HepG2 (cell line): ENCODE measurements around the gene SCN7A. TPM values are rescaled to one million over a fixed set of nuclear protein-coding genes. Genes with fewer than 3 reads are reported as not detected.

ENCODE experiments used
- BHLHE40 ChIP-seq: IDR thresholded peaks from 2 replicates; pipeline ENCODE4 v1.6.1; 2011; ENCODE audit warnings: low read length, improper control_type of control experiment
- CCDC6 ChIP-seq: sonication (generic); formaldehyde crosslinking; IDR thresholded peaks from 2 replicates; pipeline ENCODE4 v1.8.1; 2022; ENCODE audit warnings: mild to moderate bottlenecking, missing genetic modification reagents, moderate library complexity
- EHMT2 ChIP-seq: fragments of 200-600 bp; sonication (generic); IDR thresholded peaks from 2 replicates; pipeline ENCODE4 v1.7.0; 2017; ENCODE audit warnings: antibody characterized with exemption, low read depth, low read length, borderline replicate concordance
- ESRRA ChIP-seq: sonication (generic); formaldehyde crosslinking; IDR thresholded peaks from 2 replicates; pipeline ENCODE4 v1.5.1; 2020; ENCODE audit warnings: mild to moderate bottlenecking, low read depth, missing genetic modification reagents
- ETV6 ChIP-seq: sonication (generic); formaldehyde crosslinking; conservative IDR thresholded peaks from 2 replicates; pipeline ENCODE4 v1.4.0; 2020; ENCODE audit warnings: missing genetic modification reagents
- FOXK1 ChIP-seq: sonication (generic); formaldehyde crosslinking; IDR thresholded peaks from 2 replicates; pipeline ENCODE4 v1.4.0; 2020; ENCODE audit warnings: low read depth, missing genetic modification reagents, borderline replicate concordance
- HHEX ChIP-seq: IDR thresholded peaks from 2 replicates; pipeline ENCODE4 v1.6.1; 2016; ENCODE audit warnings: control low read depth
- KDM3A ChIP-seq: IDR thresholded peaks from 2 replicates; pipeline ENCODE4 v1.6.1; 2018; ENCODE audit warnings: low read depth, missing compliant biosample characterization
- NONO ChIP-seq, 2 experiments: fragments of 450-650 bp in 1 of 2; sonication (generic) in 1 of 2; formaldehyde crosslinking in 1 of 2; IDR thresholded peaks in 1 of 2; conservative IDR thresholded peaks in 1 of 2; 2 replicates each; pipeline versions ENCODE4 v1.6.1 to v1.8.0; 2017 to 2022; ENCODE audit warnings: mild to moderate bottlenecking in 1 of 2, missing genetic modification reagents in 1 of 2, moderate library complexity in 1 of 2
- TCF7L2 ChIP-seq: IDR thresholded peaks from 2 replicates; pipeline ENCODE4 v1.6.1; 2011; ENCODE audit warnings: mild to moderate bottlenecking, low read depth, low read length, moderate library complexity
- ZFYVE20 ChIP-seq: sonication (generic); formaldehyde crosslinking; IDR thresholded peaks from 2 replicates; pipeline ENCODE4 v1.8.0; 2023; ENCODE audit warnings: low read depth, mild to moderate bottlenecking, moderate library complexity, missing genetic modification reagents, borderline replicate concordance
- ZNF143 ChIP-seq: sonication (generic); formaldehyde crosslinking; IDR thresholded peaks from 2 replicates; pipeline ENCODE4 v1.4.0; 2020; ENCODE audit warnings: missing genetic modification reagents
- ZNF296 ChIP-seq: sonication (generic); formaldehyde crosslinking; conservative IDR thresholded peaks from 2 replicates; pipeline ENCODE4 v1.5.0; 2020; ENCODE audit warnings: mild to moderate bottlenecking, missing genetic modification reagents
- ZNF468 ChIP-seq: sonication (generic); formaldehyde crosslinking; IDR thresholded peaks from 2 replicates; pipeline ENCODE4 v1.8.0; 2022; ENCODE audit warnings: mild to moderate bottlenecking, moderate library complexity, missing genetic modification reagents
- ZNF652 ChIP-seq: IDR thresholded peaks from 2 replicates; pipeline ENCODE4 v1.6.1; 2016; ENCODE audit warnings: low read depth, borderline replicate concordance
- ZNF737 ChIP-seq: sonication (generic); formaldehyde crosslinking; IDR thresholded peaks from 2 replicates; pipeline ENCODE4 v1.5.0; 2020; ENCODE audit warnings: missing genetic modification reagents, mild to moderate bottlenecking, borderline replicate concordance
- ZNF790 ChIP-seq: sonication (generic); formaldehyde crosslinking; IDR thresholded peaks from 2 replicates; pipeline ENCODE4 v1.8.0; 2022; ENCODE audit warnings: missing genetic modification reagents, mild to moderate bottlenecking, borderline replicate concordance
- polyA plus RNA-seq, 8 experiments: library from polyadenylated mRNA; depleted of rRNA in 3 of 8; stranded (reverse) in 7 of 8; unstranded in 1 of 8; fragments of >200 nt; fragmentation: Illumina TruSeq in 4 of 8; extraction: Trizol in 4 of 8; gene quantifications; 2 replicates each; pipeline versions ENCODE4 v1.2.1 to v1.2.3, GENCODE V29; 2011 to 2016; ENCODE audit warnings: low read depth in 4 of 8, missing spikeins in 1 of 8, mixed read lengths in 1 of 8; ENCODE audit not compliant: insufficient read depth in 1 of 8
- total RNA-seq, 5 experiments: library from RNA; depleted of rRNA; stranded (reverse); fragments of >200 nt; fragmentation: Illumina TruSeq; extraction: Trizol; gene quantifications; 2 replicates each; pipeline ENCODE4 v1.2.3, GENCODE V29; 2016; ENCODE audit warnings: low read depth in 1 of 5
- TF ChIP-seq, protein P1 (sequence below): sonication (generic); formaldehyde crosslinking; IDR thresholded peaks from 2 replicates; pipeline ENCODE4 v1.4.0; 2020; ENCODE audit warnings: missing genetic modification reagents
- TF ChIP-seq, protein P2 (sequence below), 2 experiments: fragments of 450-650 bp in 1 of 2; sonication (generic) in 1 of 2; formaldehyde crosslinking in 1 of 2; IDR thresholded peaks; 2 replicates each; pipeline versions ENCODE4 v1.6.1 to v1.8.0; 2016 to 2022; ENCODE audit warnings: antibody characterized with exemption in 1 of 2, mild to moderate bottlenecking in 1 of 2, missing genetic modification reagents in 1 of 2

SCN7A gene
- total and polyA plus RNA-seq, 2 of the 13 experiments (the other 11 are each of a cell fraction or from before 2014, with no cell fraction given): 0.01 TPM; not detected in 1

DNA sequence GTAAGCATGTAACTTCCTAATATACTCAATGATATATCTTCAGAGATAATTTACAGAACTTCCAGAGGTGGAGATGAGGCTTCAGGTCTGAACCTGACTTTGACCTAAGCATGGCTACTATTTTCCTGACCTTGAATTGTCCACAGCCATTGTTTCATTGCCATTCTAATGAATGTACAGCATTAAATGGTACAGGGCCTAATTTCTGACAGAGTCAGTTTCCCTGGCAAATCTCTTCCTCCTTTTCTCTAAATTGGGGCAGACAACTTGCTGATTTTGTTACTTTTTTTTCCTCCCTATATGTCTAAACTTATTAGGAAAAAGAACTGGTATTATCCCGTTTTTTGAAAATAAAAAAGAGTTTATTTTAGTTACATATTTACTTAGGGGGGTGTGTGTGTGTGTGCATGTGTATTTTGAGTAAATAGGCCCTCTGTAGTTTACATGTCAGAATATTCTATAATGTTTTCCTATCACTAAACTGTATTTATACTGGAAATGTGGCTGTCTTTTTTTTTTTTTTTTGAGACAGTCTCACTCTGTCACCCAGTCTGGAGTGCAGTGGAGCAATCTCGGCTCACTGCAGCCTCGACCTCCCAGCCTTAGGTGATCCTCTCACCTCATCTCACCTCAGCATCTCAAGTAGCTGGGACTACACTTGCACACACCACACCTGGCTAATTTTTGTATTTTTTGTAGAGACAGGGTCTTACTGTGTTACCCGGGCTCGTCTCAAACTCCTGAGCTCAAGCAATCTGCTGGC, 75.0 kb downstream of the SCN7A start (continued):
- TF ChIP-seq, protein P1, sequence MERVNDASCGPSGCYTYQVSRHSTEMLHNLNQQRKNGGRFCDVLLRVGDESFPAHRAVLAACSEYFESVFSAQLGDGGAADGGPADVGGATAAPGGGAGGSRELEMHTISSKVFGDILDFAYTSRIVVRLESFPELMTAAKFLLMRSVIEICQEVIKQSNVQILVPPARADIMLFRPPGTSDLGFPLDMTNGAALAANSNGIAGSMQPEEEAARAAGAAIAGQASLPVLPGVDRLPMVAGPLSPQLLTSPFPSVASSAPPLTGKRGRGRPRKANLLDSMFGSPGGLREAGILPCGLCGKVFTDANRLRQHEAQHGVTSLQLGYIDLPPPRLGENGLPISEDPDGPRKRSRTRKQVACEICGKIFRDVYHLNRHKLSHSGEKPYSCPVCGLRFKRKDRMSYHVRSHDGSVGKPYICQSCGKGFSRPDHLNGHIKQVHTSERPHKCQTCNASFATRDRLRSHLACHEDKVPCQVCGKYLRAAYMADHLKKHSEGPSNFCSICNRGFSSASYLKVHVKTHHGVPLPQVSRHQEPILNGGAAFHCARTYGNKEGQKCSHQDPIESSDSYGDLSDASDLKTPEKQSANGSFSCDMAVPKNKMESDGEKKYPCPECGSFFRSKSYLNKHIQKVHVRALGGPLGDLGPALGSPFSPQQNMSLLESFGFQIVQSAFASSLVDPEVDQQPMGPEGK: no peak
- TF ChIP-seq CCDC6 (CRISPR knock-in tag) (no peak), FOXK1 (no peak), KDM3A (CRISPR knock-in tag) (no peak), TCF7L2 (no peak), ZNF143 (CRISPR knock-in tag) (no peak), ZNF652 (no peak), ZNF468 (CRISPR knock-in tag) (no peak), BHLHE40 (no peak), ESRRA (CRISPR knock-in tag) (no peak), ETV6 (CRISPR knock-in tag) (no peak), ZNF790 (CRISPR knock-in tag) (no peak), HHEX (no peak), ZNF296 (no peak), NONO (IDR thresholded peaks at IDR 0.05) (no peak), NONO (CRISPR knock-in tag; conservative IDR thresholded peaks at IDR 0.05) (no peak), EHMT2 (no peak), ZNF737 (CRISPR knock-in tag) (no peak), ZFYVE20 (CRISPR knock-in tag) (no peak)
- TF ChIP-seq, protein P2, sequence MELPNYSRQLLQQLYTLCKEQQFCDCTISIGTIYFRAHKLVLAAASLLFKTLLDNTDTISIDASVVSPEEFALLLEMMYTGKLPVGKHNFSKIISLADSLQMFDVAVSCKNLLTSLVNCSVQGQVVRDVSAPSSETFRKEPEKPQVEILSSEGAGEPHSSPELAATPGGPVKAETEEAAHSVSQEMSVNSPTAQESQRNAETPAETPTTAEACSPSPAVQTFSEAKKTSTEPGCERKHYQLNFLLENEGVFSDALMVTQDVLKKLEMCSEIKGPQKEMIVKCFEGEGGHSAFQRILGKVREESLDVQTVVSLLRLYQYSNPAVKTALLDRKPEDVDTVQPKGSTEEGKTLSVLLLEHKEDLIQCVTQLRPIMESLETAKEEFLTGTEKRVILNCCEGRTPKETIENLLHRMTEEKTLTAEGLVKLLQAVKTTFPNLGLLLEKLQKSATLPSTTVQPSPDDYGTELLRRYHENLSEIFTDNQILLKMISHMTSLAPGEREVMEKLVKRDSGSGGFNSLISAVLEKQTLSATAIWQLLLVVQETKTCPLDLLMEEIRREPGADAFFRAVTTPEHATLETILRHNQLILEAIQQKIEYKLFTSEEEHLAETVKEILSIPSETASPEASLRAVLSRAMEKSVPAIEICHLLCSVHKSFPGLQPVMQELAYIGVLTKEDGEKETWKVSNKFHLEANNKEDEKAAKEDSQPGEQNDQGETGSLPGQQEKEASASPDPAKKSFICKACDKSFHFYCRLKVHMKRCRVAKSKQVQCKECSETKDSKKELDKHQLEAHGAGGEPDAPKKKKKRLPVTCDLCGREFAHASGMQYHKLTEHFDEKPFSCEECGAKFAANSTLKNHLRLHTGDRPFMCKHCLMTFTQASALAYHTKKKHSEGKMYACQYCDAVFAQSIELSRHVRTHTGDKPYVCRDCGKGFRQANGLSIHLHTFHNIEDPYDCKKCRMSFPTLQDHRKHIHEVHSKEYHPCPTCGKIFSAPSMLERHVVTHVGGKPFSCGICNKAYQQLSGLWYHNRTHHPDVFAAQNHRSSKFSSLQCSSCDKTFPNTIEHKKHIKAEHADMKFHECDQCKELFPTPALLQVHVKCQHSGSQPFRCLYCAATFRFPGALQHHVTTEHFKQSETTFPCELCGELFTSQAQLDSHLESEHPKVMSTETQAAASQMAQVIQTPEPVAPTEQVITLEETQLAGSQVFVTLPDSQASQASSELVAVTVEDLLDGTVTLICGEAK (IDR thresholded peaks at IDR 0.05): no peak
- TF ChIP-seq, protein P2 (CRISPR knock-in tag; IDR thresholded peaks at IDR 0.05): no peak
